Right atrium auricular region (tissue), 2 donors: ENCODE data around the gene USP21. TPM values are rescaled to one million over a fixed set of nuclear protein-coding genes. Genes with fewer than 3 reads are reported as not detected.

Experiments used
- DNase-seq: peaks from one replicate; pipeline ENCODE4 v3.0.0-alpha.2; 2019; ENCODE audit warnings: low spot score
- H3K27ac ChIP-seq, 2 donors: fragments of 200-600 bp; sonication (generic); 1 replicate in 1 of 2; 2 replicates in 1 of 2; pipeline ENCODE4 v1.5.1; 2016 to 2019
- H3K27me3 ChIP-seq, 2 donors: fragments of 200-600 bp; sonication (generic); one replicate each; pipeline versions ENCODE4 v1.5.1 to v1.6.0; 2017 to 2019
- H3K36me3 ChIP-seq: fragments of 200-600 bp; sonication (generic); one replicate; pipeline ENCODE4 v1.5.1; 2016
- H3K4me1 ChIP-seq, 2 donors: fragments of 200-600 bp; sonication (generic); one replicate each; pipeline versions ENCODE4 v1.5.1 to v1.6.0; 2017 to 2019
- H3K4me3 ChIP-seq, 2 donors: fragments of 200-600 bp; sonication (generic); 1 replicate in 1 of 2; 2 replicates in 1 of 2; pipeline ENCODE4 v1.5.1; 2017 to 2019; ENCODE audit warnings: mild to moderate bottlenecking in 1 of 2, moderate library complexity in 1 of 2
- H3K9me3 ChIP-seq, 2 donors: fragments of 200-600 bp; sonication (generic); one replicate each; pipeline ENCODE4 v1.5.1; 2019
- CTCF ChIP-seq, 2 donors: fragments of 200-600 bp; sonication (generic); IDR thresholded peaks; one replicate each; pipeline ENCODE4 v1.5.1; 2019; ENCODE audit warnings: antibody characterized with exemption in 2 of 2
- total RNA-seq, 2 donors: library from RNA; depleted of rRNA; stranded (reverse); fragments of >200 nt; gene quantifications; one replicate each; pipeline ENCODE4 v1.1.0, GENCODE V29; 2016

USP21 gene
- total RNA-seq, 2 donors from 2014 or later = 13.5 to 14.4 TPM

GRCh38 chr1:161206411-161207140 lies 47.3 kb downstream of the USP21 start:
- TF ChIP-seq CTCF (IDR thresholded peaks at IDR 0.05) = no peak
- Histone ChIP-seq H3K27me3 (no peaks in the 10 kb centered on the region), H3K36me3 (peaks cover 51% of the 10 kb centered on the region), H3K4me1 (peaks cover 0 to 76% of the 10 kb centered on the region in 2 donors), H3K27ac (peak overlapping the region; percentile 90 to 99), H3K4me3 (no peak overlapping the region), H3K9me3 (no peaks in the 10 kb centered on the region)
- DNase-seq = peak; percentile 83

GRCh38 chr1:161207173-161207572 lies 47.9 kb downstream of the USP21 start:
- H3K27ac ChIP-seq = peak overlapping the region; percentile 90 to 99
- H3K4me1 ChIP-seq = peaks cover 0 to 74% of the 10 kb centered on the region in 2 donors
- DNase-seq = peak; percentile 94
- peak overlapping the region; percentile 2 to 8 for H3K4me3 ChIP-seq
- no peak for TF ChIP-seq CTCF (IDR thresholded peaks at IDR 0.05)
- H3K9me3 ChIP-seq = no peaks in the 10 kb centered on the region
- H3K36me3 ChIP-seq = peaks cover 57% of the 10 kb centered on the region
- H3K27me3 ChIP-seq = no peaks in the 10 kb centered on the region

GRCh38 chr1:161209790-161210409 lies 50.6 kb downstream of the USP21 start:
- peaks cover 0 to 52% of the 10 kb centered on the region in 2 donors for H3K4me1 ChIP-seq

GRCh38 chr1:161214369-161214768 lies 55.1 kb downstream of the USP21 start:
- TF ChIP-seq CTCF (IDR thresholded peaks at IDR 0.05) = no peak
- Histone ChIP-seq H3K9me3 (no peaks in the 10 kb centered on the region), H3K27ac (peak overlapping the region in 1 of 2 donors; percentile 83), H3K27me3 (no peaks in the 10 kb centered on the region), H3K4me3 (no peak overlapping the region), H3K36me3 (peaks cover 61% of the 10 kb centered on the region), H3K4me1 (peaks cover 0 to 17% of the 10 kb centered on the region in 2 donors)
- no peak for DNase-seq

More at GRCh38 chr1:161209790-161210409, 50.6 kb downstream of the USP21 start:
- H3K36me3 ChIP-seq = peaks cover 85% of the 10 kb centered on the region
- H3K4me3 ChIP-seq = no peak overlapping the region
- peak; percentile 86 for DNase-seq
- no peaks in the 10 kb centered on the region for H3K9me3 ChIP-seq
- TF ChIP-seq CTCF (IDR thresholded peaks at IDR 0.05) = peak; percentile 74 to 94
- peak overlapping the region; percentile 90 to 99 for H3K27ac ChIP-seq
- H3K27me3 ChIP-seq = no peaks in the 10 kb centered on the region

GRCh38 chr1:161215076-161215475 lies 55.8 kb downstream of the USP21 start, which contains the start of gene FCER1G:
Gene FCER1G (plus strand): TSS chr1:161215295. CDS start chr1:161215322, 27 bp downstream.
- TF ChIP-seq CTCF (IDR thresholded peaks at IDR 0.05) = no peak
- Histone ChIP-seq H3K9me3 (no peaks in the 10 kb centered on the region), H3K36me3 (peaks cover 54% of the 10 kb centered on the region), H3K4me3 (peak within 1 kb of the TSS; percentile 4 to 24), H3K4me1 (peaks cover 0 to 10% of the 10 kb centered on the region in 2 donors), H3K27ac (peak within 1 kb of the TSS; percentile 53 to 83), H3K27me3 (no peaks in the 10 kb centered on the region)
- peak; percentile 69 for DNase-seq

Other genes starting within 250 kb of the USP21 start
- gene ITLN2, start 204.7 kb upstream of the USP21 start, total RNA-seq = 1 to 10 TPM; 2.0 to 6.3 TPM
- 10 to 100 TPM; 11.2 to 26.2 TPM for gene F11R, start 138.3 kb upstream of the USP21 start, total RNA-seq
- 100 to 1,000 TPM in 1 of 2 donors, 10 to 100 TPM in 1; 95.0 to 118 TPM for gene TSTD1, start 120.5 kb upstream of the USP21 start, total RNA-seq
- gene USF1, start 113.5 kb upstream of the USP21 start, total RNA-seq = 10 to 100 TPM; 21.7 to 25.5 TPM
- gene ARHGAP30, start 89.6 kb upstream of the USP21 start, total RNA-seq = 1 to 10 TPM; 1.4 to 4.6 TPM
- under 1 TPM in 1 of 2 donors, not detected in 1; 0.75 TPM for gene NECTIN4, start 69.9 kb upstream of the USP21 start, total RNA-seq
- gene KLHDC9, start 61.1 kb upstream of the USP21 start, total RNA-seq = 1 to 10 TPM; 2.9 to 7.8 TPM
- gene PFDN2, start 41.5 kb upstream of the USP21 start, total RNA-seq = 10 to 100 TPM; 39.9 to 42.2 TPM
- 10 to 100 TPM; 19.1 to 26.0 TPM for gene NIT1, start 41.4 kb upstream of the USP21 start, total RNA-seq
- gene DEDD, start 26.8 kb upstream of the USP21 start, total RNA-seq = 10 to 100 TPM; 21.8 to 28.9 TPM
- 10 to 100 TPM; 53.0 to 77.4 TPM for gene UFC1, start 5.5 kb upstream of the USP21 start, total RNA-seq
- gene PPOX, start 6.9 kb downstream of the USP21 start, total RNA-seq = 1 to 10 TPM; 8.3 to 9.6 TPM
- 10 to 100 TPM; 24.3 to 32.7 TPM for gene B4GALT3, start 18.0 kb downstream of the USP21 start, total RNA-seq
- gene ADAMTS4, start 39.6 kb downstream of the USP21 start, total RNA-seq = 10 to 100 TPM; 12.6 to 19.5 TPM
- gene NDUFS2, start 42.9 kb downstream of the USP21 start, total RNA-seq = 100 to 1,000 TPM; 148 to 311 TPM
- gene FCER1G, start 55.8 kb downstream of the USP21 start, total RNA-seq = 10 to 100 TPM; 16.8 to 77.8 TPM
- not detected for gene APOA2, start 64.1 kb downstream of the USP21 start, total RNA-seq
- 10 to 100 TPM; 23.9 to 35.3 TPM for gene TOMM40L, start 66.6 kb downstream of the USP21 start, total RNA-seq
- not detected for gene NR1I3, start 78.7 kb downstream of the USP21 start, total RNA-seq
- under 1 TPM in 1 of 2 donors, not detected in 1; 0.59 TPM for gene PCP4L1, start 99.2 kb downstream of the USP21 start, total RNA-seq
- 1 to 10 TPM; 1.7 to 5.1 TPM for gene MPZ, start 150.5 kb downstream of the USP21 start, total RNA-seq
- 100 to 1,000 TPM in 1 of 2 donors, 10 to 100 TPM in 1; 37.8 to 151 TPM for gene SDHC, start 154.9 kb downstream of the USP21 start, total RNA-seq
- gene CFAP126, start 208.4 kb downstream of the USP21 start, total RNA-seq = not detected